ENCODE results near the gene C16orf95.

The C16orf95 gene

DNA sequence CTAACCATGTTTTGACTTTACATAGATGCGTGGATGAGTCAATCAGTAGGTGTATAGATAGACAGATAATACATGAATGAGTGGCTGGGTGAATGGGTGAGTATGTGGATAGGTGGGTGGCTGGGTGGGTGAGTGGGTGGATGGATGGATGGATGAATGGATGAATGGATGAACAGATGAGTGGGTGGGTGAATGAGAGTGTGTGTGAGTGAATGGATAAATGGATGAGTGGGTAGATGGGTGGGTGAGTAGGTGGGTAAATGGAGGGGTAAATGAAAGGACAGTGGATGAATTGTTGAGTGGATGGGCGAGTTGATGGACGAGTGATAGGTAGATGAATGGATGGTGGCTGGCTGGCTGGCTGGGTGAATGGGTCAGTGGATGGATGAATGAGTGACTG is 23.2 kb downstream of the C16orf95 start:
- TF ChIP-seq, protein P1, sequence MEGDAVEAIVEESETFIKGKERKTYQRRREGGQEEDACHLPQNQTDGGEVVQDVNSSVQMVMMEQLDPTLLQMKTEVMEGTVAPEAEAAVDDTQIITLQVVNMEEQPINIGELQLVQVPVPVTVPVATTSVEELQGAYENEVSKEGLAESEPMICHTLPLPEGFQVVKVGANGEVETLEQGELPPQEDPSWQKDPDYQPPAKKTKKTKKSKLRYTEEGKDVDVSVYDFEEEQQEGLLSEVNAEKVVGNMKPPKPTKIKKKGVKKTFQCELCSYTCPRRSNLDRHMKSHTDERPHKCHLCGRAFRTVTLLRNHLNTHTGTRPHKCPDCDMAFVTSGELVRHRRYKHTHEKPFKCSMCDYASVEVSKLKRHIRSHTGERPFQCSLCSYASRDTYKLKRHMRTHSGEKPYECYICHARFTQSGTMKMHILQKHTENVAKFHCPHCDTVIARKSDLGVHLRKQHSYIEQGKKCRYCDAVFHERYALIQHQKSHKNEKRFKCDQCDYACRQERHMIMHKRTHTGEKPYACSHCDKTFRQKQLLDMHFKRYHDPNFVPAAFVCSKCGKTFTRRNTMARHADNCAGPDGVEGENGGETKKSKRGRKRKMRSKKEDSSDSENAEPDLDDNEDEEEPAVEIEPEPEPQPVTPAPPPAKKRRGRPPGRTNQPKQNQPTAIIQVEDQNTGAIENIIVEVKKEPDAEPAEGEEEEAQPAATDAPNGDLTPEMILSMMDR (IDR thresholded peaks at IDR 0.05; ENCODE audit: borderline replicate concordance, control extremely low read depth, extremely low read depth, insufficient read depth, missing control alignments) = no peak
- no peak for DNase-seq (ENCODE audit: low spot score)
- in situ Hi-C loops (cut with MboI; ENCODE audit: low sequenced_read_pairs, unreplicated experiment) = loop anchor here (25.0 kb wide), 1 partner anchor 732 kb away; the partner anchor contains the start of genes FOXC2 and MTHFSD

DNA sequence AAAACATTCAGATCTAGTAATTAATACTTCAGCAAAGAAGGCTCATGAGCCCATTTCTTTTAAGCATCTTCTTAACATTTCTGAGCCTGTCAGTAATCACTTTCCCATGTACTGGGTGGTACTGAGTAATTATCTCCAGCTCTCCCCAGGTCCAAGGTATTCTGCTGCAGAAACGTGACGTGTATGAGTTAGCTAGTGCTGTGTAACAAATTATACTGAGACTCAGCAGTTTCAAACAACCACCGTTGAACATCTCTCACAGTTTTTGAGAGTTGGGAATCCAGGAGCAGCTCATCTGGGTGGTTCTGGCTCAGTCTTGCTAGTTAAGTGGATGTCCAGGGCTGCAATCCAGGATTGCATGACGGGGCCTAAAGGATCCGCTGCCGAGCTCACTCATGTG is 25.2 kb downstream of the C16orf95 start:
- TF ChIP-seq, protein P1 (IDR thresholded peaks at IDR 0.05; ENCODE audit: borderline replicate concordance, control extremely low read depth, extremely low read depth, insufficient read depth, missing control alignments) = no peak
- no peak for DNase-seq (ENCODE audit: low spot score)
- in situ Hi-C loops (cut with MboI; ENCODE audit: low sequenced_read_pairs, unreplicated experiment) = loop anchor here (25.0 kb wide), 1 partner anchor 730 kb away; the partner anchor contains the start of genes FOXC2 and MTHFSD

DNA sequence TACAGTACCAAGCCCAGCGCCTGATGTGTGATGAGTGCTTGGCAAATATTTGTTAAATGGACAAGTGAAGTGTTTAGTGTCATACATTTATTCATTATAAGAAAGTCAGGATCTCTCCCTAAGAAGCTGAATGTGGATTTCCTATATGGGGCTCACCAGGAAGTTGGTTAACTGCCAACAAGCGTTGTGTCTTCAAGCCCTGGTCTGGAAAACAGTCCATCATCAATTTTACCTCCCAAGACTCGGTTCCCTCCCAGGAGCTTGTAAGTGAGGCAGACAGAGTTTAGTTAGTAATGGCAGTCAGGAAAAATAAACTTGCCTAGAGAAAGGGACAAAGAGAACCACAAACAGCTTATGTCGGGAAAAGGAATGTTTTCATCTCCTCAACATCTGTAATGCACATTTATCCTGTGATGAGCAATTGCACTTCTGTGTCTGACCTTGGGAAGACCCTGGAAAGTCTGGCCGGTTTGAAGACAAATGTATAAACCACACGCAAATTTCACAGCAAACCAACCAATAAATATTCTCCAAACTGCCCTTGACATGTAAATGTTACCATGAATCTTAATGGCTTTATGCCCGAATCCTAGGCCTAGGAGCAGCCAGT is 28.3 kb downstream of the C16orf95 start:
- no peak for DNase-seq (ENCODE audit: low spot score)
- TF ChIP-seq, protein P1 (IDR thresholded peaks at IDR 0.05; ENCODE audit: borderline replicate concordance, control extremely low read depth, extremely low read depth, insufficient read depth, missing control alignments) = no peak
- in situ Hi-C loops (cut with MboI; ENCODE audit: low sequenced_read_pairs, unreplicated experiment) = loop anchor here (25.0 kb wide), 1 partner anchor 727 kb away; the partner anchor contains the start of genes FOXC2 and MTHFSD

DNA sequence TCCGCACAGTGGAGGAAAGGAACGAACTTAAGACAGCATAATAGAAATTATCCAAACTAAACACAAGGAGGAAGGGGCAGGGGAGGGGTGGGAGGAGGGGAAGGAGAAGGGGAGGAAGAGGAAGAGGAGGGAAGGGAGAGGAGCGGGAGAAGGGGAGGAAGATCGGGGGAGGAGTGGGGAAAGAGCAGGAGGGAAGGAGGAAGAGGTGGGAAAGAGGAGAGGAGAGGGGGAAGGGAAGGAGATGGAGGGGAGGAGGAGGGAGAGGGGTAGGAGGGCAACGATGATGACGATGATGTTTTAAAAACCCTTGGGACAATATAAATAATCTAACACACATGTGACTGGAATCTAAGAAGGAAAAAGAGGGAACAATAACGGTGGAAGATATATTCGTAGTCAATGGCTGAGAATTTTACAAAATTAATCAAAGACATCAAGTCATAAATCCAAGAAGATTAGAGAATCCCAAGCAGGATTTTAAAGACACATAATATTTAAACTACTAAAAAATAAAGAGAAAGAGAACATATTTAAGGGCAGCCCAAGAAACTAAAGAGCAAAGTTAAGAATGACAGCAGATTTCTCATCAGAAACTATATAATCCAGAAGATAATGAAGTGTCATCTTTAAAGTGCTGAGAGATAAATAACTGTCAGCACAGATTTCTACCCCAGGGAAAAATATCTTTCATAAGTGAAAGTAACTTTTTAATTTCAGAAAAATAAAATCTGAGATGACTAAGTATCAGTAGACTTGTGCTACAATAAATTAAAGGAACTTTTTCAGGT is 30.2 kb downstream of the C16orf95 start:
- TF ChIP-seq, protein P1 (IDR thresholded peaks at IDR 0.05; ENCODE audit: borderline replicate concordance, control extremely low read depth, extremely low read depth, insufficient read depth, missing control alignments) = no peak
- no peak for DNase-seq (ENCODE audit: low spot score)
- in situ Hi-C loops (cut with MboI; ENCODE audit: low sequenced_read_pairs, unreplicated experiment) = loop anchor here (25.0 kb wide), 1 partner anchor 725 kb away; the partner anchor contains the start of genes FOXC2 and MTHFSD

DNA sequence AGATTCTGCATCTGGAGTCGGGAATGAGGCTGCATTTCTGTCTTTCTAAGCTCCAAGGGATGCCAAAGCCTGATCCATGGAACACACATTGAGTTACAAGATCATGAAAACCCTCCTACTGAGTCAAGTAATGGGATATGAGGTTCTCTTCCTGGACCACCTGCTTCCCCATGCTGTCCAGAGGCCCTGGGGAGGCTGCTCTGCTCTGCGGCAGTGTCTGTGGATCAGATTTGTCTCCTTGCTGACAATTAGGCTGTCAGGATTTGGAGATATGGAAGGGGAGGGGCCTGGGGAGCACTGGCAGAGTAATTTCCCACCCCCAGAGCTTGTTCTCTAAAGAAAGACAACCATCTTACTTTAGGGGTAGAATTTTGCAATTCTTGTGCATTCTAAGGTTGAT is 33.0 kb downstream of the C16orf95 start:
- TF ChIP-seq, protein P1 (IDR thresholded peaks at IDR 0.05; ENCODE audit: borderline replicate concordance, control extremely low read depth, extremely low read depth, insufficient read depth, missing control alignments) = no peak
- in situ Hi-C loops (cut with MboI; ENCODE audit: low sequenced_read_pairs, unreplicated experiment) = loop anchor here (25.0 kb wide), 1 partner anchor 722 kb away; the partner anchor contains the start of genes FOXC2 and MTHFSD
- DNase-seq (ENCODE audit: low spot score) = no peak

DNA sequence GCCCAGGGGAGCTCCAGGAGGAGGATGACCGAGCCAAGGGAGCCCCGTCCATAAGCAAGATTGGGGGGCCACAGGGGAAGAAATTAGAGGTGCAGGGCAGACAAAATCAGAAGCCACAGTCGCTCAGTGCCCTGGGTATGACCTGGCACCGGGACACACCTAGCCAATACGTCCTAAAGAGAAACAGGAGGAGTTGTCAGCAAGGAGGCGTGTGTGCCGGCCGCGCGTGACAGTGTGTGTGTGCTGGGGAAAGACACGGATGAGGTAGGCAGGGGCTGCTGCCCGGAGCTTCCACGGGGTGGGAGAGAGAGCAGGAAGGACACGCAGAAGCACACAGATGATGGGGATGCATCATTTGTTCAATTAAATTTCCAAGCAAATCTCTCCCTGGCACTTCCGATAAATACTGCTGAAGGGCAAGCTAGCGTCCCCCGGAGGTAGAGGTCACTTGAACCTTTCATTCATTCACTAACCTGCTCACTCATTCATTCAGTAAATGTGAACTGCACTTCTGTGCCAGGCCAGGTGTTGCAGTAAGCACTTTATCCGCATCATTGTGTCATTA is 38.0 kb downstream of the C16orf95 start:
- TF ChIP-seq, protein P1 (IDR thresholded peaks at IDR 0.05; ENCODE audit: borderline replicate concordance, control extremely low read depth, extremely low read depth, insufficient read depth, missing control alignments) = no peak
- in situ Hi-C loops (cut with MboI; ENCODE audit: low sequenced_read_pairs, unreplicated experiment) = loop anchor here (25.0 kb wide), 1 partner anchor 717 kb away; the partner anchor contains the start of genes FOXC2 and MTHFSD
- no peak for DNase-seq (ENCODE audit: low spot score)

Data from GM13976 (cell line).